NB4 (cell line): ENCODE results near the gene POC1A.

Source experiments
- DNase-seq: peaks from one replicate; pipeline ENCODE4 v3.0.0; 2010; ENCODE audit warnings: low read depth
- H3K4me3 ChIP-seq: one replicate; pipeline ENCODE4 v1.5.1; 2011; ENCODE audit warnings: mild to moderate bottlenecking, low read depth, low read length, moderate library complexity
- MYC ChIP-seq: IDR thresholded peaks from 2 replicates; pipeline ENCODE4 v1.6.1; 2011; ENCODE audit warnings: low read depth, low read length
- POLR2A ChIP-seq: IDR thresholded peaks from 2 replicates; pipeline ENCODE4 v1.6.1; 2011; ENCODE audit warnings: mild to moderate bottlenecking; ENCODE audit not compliant: insufficient read length; ENCODE audit errors: extremely low read depth
- TF ChIP-seq, protein P1 (sequence below): IDR thresholded peaks from one replicate; pipeline ENCODE4 v1.5.1; 2012; ENCODE audit warnings: low read depth, low read length
- TF ChIP-seq, protein P2 (sequence below): IDR thresholded peaks from 2 replicates; pipeline ENCODE4 v1.6.1; 2011; ENCODE audit warnings: low read depth, low read length

POC1A gene

DNA sequence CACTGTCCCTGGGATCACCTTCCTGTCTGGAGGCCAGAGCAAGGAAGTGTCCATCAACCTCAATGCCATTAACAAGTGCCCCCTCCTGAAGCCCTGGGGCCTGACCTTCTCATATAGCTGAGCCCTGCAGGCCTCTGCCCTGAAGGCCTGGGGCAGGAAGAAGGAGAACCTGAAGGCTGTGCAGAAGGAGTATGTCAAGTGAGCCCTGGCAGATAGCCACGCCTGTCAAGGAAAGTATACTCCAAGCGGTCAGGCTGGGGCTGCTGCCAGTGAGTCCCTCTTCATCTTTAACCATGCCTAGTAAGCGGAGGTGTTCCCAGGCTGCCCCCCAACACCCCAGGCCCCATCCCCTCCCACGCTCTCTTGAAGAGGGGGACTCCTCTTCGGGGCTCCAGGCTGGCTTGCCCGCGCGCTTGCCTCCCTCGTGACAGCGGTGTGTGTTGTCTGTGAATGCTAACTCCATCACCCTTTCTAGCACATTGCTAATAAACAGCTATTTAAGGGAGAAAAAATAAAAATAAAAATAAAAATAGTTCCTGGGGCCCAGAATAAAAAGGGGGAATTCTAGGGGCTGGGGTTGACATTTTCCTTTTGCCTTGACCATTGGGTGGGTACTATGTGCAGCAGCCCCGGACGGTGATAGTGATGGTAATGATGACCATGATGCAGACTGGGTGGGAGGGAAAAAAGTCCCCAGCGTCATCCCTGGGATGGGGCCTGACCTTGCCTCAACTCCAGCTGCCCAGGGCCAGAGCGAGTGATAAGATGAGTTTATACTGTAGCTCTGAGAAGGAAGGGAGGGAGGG is 40.5 kb upstream of the POC1A start:
- no peak for DNase-seq
- TF ChIP-seq, protein P1, sequence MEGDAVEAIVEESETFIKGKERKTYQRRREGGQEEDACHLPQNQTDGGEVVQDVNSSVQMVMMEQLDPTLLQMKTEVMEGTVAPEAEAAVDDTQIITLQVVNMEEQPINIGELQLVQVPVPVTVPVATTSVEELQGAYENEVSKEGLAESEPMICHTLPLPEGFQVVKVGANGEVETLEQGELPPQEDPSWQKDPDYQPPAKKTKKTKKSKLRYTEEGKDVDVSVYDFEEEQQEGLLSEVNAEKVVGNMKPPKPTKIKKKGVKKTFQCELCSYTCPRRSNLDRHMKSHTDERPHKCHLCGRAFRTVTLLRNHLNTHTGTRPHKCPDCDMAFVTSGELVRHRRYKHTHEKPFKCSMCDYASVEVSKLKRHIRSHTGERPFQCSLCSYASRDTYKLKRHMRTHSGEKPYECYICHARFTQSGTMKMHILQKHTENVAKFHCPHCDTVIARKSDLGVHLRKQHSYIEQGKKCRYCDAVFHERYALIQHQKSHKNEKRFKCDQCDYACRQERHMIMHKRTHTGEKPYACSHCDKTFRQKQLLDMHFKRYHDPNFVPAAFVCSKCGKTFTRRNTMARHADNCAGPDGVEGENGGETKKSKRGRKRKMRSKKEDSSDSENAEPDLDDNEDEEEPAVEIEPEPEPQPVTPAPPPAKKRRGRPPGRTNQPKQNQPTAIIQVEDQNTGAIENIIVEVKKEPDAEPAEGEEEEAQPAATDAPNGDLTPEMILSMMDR = no peak
- TF ChIP-seq, protein P2, sequence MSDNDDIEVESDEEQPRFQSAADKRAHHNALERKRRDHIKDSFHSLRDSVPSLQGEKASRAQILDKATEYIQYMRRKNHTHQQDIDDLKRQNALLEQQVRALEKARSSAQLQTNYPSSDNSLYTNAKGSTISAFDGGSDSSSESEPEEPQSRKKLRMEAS = no peak
- no peak for TF ChIP-seq POLR2A
- TF ChIP-seq MYC = no peak

DNA sequence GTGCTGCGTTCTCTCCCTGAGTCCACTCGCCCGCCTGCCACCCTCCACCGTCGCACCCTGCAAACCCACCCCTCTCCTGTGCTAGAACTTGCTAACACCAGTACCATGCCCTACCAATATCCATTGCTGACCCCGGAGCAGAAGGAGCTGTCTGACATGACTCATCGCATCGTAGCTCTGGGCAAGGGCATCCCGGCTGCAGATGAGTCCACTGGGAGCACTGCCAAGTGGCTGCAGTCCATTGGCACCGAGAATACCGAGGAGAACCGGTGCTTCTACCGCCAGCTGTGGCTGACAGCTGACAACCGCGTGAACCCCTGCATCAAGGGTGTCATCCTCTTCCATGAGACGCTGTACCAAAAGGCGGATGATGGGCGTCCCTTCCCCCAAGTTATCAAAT is 38.8 kb upstream of the POC1A start:
- no peak overlapping the region for H3K4me3 ChIP-seq
- DNase-seq = no peak
- TF ChIP-seq POLR2A (no peak), MYC (no peak)
- TF ChIP-seq, protein P2 = no peak
- TF ChIP-seq, protein P1 = no peak

More for the DNA sequence above, 40.5 kb upstream of the POC1A start:
- no peak overlapping the region for H3K4me3 ChIP-seq

DNA sequence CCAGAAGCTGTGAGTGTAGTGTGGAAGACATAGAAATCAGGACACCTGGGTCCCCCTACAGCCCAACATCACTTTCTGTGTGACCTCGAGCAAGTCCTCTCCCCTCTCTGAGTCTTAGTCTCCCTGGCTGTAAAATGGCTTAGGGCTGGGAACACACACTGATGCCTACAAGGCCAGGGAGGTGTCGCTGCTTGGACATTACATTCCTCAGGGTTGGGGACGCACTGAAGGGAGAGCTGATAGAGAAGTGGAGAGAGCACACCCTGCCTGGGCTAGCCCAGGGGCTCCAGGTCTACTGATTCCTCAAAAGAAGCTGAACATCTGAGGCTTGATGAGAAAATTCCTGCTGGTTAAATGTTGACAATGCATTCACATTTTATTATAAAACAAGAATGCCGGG is 37.4 kb upstream of the POC1A start:
- TF ChIP-seq, protein P1 = no peak
- TF ChIP-seq, protein P2 = no peak
- TF ChIP-seq MYC (no peak), POLR2A (no peak)
- DNase-seq = no peak
- no peak overlapping the region for H3K4me3 ChIP-seq

DNA sequence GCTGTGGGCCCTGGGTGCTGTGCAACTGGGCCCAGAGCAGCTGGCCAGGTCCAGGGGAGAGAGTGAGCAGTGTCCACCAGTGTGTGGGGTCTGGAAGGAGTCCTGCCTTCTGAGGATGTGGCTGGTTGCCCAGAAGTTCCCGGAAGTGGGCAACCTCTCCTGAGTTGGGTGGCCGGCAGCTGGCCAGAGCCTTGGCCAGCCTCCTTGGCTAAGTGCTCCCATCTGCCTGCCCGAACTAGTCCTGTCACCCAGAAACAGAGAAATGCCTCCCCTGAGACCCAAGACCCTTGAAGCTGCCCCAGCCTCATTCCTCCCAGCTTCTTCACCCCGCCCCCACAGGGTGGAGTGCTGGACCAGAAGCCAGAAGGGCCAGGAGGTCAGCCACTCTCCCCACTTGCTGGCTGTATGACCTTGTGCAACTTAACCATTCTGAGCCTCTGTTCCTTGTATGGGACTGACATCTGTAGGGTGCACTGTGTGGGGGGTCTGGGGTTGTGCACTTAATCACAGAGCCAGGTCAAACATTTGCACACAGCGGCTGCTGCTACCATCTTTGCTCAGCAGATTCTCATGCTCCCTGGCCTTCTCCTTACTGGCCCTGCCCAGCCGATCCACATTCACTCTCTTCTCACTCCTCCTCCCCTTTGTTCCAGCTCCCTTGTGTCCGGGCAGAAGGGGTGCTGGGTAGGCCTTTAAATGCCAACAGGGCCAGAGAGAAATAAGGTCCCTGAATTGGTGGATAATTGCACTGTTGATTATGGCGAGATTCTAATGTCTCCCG is 36.3 kb upstream of the POC1A start:
- H3K4me3 ChIP-seq = no peak overlapping the region
- TF ChIP-seq POLR2A (no peak), MYC (no peak)
- TF ChIP-seq, protein P1 = no peak
- TF ChIP-seq, protein P2 = no peak
- no peak for DNase-seq

DNA sequence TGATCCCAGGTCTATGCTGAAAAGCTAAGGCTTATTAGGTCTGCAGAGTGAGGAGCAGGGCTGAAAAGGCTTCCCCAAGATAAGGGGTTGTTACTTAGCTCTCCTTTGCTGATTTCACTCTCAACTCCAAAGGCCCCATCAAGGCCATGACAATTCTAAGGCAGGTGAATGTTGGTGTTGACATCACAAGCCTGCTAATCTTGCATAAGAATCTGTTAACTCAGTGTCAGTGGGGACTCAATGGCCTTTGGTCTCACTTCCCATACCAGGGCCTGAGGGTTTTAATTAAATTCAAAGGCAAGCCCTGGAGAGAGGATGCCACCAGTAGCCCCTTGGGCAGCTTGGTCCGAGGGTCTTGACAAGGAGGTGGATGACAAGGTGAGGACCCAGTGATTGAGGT is 34.3 kb upstream of the POC1A start:
- no peak overlapping the region for H3K4me3 ChIP-seq
- TF ChIP-seq POLR2A = no peak
- TF ChIP-seq, protein P2 = no peak
- TF ChIP-seq, protein P1 = no peak
- TF ChIP-seq MYC = no peak
- peak; percentile 54 for DNase-seq
